RKO (cell line): ENCODE results near the gene SPDYE16.
A peak's percentile ranks its signal among the peaks of the same experiment; 100 is the strongest.
"Not testable (repeated sequence)": the region's sequence is repeated elsewhere in the genome, so short reads cannot be mapped to it uniquely, and the experiment has no call there.

Experiments
- DNase-seq: peaks from one replicate; pipeline ENCODE4 v3.0.0-alpha.2; 2016; ENCODE audit warnings: low spot score

Gene SPDYE16, protein sequence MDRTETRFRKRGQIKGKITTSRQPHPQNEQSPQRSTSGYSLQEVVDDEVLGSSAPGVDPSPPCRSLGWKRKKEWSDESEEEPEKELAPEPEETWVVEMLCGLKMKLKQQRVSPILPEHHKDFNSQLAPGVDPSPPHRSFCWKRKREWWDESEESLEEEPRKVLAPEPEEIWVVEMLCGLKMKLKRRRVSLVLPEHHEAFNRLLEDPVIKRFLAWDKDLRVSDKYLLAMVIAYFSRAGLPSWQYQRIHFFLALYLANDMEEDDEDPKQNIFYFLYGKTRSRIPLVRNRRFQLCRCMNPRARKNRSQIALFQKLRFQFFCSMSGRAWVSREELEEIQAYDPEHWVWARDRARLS

DNA sequence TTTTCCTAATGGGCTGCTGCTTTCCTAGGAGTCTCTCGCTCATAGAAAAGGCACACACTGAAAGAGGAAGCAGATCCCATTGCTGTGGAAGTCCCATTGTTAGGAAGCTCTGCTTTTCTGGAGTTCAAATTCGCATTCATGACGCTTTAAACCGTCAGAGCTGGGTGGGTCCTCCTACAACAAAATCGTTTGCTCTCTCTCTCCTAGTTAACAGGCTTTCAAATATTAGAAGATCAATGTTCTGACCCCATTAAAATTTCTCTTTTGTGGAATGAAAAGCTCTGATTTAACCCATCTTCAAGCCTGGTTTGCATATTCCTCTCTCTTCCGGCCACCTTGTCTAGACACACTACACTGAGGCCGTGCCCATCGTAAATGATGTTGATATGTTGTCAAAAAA lies at the start of gene SPDYE16:
SPDYE16 (minus strand) TSS at position 101 of the 400 bp plus-strand sequence. CDS start 1,838 bp downstream, outside the sequence.
- DNase-seq = not testable (repeated sequence)

DNA sequence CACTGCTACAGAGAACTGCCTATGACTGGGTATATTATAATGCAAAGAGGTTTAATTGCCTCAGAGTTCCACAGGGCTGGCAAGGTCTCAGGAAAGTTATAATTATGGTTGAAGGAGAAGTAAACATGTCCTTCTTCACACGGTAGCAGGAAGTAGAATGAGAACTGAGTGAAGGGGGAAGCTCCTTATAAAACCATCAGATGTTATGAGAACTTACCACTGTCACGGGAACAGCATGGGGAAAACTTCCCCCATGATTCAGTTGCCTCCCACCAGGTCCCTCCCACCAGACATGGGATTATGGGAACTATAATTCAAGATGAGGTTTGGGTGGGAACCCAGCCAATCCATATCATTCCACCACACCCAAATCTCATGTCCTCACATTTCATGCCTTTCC lies 49.6 kb upstream of the SPDYE16 start:
- not testable (repeated sequence) for DNase-seq

- DNase-seq = not testable (repeated sequence)
Observed at GRCh38 chr7:76591602-76592304, 48.7 kb upstream of the SPDYE16 start.

GRCh38 chr7:76591033-76591432 lies 47.9 kb upstream of the SPDYE16 start:
- not testable (repeated sequence) for DNase-seq

DNA sequence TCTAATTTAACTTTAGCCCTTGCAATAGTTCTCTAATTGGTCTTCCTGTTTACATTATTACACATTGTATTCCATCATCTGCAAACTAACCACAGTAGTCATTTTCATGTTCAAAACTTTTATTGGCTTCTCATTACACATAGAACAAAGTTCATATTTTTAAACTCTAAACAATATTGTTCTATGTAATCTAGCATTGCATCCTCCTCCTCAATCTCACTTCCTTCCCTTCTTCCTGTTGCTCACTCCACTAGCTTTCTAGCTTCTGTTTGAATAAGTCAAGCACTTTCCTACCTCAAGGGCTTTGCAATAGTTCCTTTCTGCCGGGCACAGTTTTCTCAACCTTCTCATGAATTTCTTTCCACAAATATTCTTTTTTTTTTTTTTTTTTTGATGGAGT lies 45.5 kb upstream of the SPDYE16 start:
- not testable (repeated sequence) for DNase-seq

GRCh38 chr7:76586585-76587315 lies 43.7 kb upstream of the SPDYE16 start:
- not testable (repeated sequence) for DNase-seq

GRCh38 chr7:76583636-76584281 lies 40.7 kb upstream of the SPDYE16 start:
- not testable (repeated sequence) for DNase-seq

DNA sequence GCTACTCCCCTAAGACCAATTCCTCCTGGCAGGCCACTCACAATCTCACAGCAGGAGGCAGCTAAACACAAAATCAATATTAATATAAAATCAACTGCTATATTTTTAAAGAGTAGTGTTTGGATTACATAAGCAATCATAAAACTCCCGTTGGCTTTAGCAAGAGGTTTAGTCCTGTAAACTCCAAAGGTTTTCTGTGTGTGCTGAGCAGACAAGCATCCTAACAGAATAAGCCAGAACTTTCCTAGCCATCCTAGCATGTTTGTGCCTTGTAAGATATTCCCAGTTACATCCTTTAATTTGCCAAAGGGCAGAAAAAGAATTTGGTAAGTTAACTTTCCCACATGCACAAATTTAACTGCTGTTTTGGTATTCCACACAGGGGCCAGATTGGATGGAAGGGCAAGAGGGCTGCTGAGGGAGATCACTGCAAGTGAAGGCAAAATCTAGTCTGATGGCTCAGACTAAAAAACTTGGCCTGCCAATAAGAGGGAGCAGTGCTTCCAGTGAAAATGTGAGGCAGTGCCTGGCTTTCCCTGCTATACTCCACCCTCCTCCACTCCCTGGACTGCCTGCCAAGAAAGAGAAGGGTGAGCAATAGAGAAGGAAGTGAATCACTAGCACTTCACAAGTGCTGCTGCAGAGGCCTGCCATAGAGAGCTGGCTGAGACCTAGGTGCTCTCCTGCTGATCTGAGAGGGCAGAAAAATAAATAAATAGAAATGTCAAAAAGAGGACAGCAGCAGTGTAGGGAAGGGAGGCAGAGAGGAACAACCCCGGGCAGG lies 39.9 kb upstream of the SPDYE16 start:
- DNase-seq = peak; percentile 87

- DNase-seq = not testable (repeated sequence)
Observed at GRCh38 chr7:76575919-76576655, 33.0 kb upstream of the SPDYE16 start.

- DNase-seq = not testable (repeated sequence)
Observed at GRCh38 chr7:76575431-76575830, 32.3 kb upstream of the SPDYE16 start.

- not testable (repeated sequence) for DNase-seq
Observed at GRCh38 chr7:76572296-76572695, 29.2 kb upstream of the SPDYE16 start.

- not testable (repeated sequence) for DNase-seq
Observed at GRCh38 chr7:76570324-76570775, 27.3 kb upstream of the SPDYE16 start.

GRCh38 chr7:76568742-76569141 lies 25.6 kb upstream of the SPDYE16 start:
- DNase-seq = peak; percentile 62

- not testable (repeated sequence) for DNase-seq
Observed at GRCh38 chr7:76567753-76568152, 24.7 kb upstream of the SPDYE16 start.

- not testable (repeated sequence) for DNase-seq
Observed at GRCh38 chr7:76567311-76567710, 24.2 kb upstream of the SPDYE16 start.

- not testable (repeated sequence) for DNase-seq
Observed at GRCh38 chr7:76565001-76565400, 21.9 kb upstream of the SPDYE16 start.

DNA sequence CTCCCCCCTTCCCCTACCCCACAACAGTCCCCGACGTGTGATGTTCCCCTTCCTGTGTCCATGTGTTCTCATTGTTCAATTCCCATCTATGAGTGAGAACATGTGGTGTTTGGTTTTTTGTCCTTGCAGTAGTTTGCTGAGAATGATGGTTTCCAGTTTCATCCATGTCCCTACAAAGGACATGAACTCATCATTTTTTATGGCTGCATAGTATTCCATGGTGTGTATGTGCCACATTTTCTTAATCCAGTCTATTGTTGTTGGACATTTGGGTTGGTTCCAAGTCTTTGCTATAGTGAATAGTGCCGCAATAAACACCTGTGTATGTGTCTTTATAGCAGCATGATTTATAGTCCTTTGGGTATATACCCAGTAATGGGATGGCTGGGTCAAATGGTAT lies 18.2 kb upstream of the SPDYE16 start:
- DNase-seq = not testable (repeated sequence)

GRCh38 chr7:76560157-76560556 lies 17.1 kb upstream of the SPDYE16 start:
- not testable (repeated sequence) for DNase-seq

- DNase-seq = not testable (repeated sequence)
Observed at GRCh38 chr7:76559685-76560084, 16.6 kb upstream of the SPDYE16 start.

GRCh38 chr7:76551992-76552391 lies 8.9 kb upstream of the SPDYE16 start:
- not testable (repeated sequence) for DNase-seq
